ENCODE measurements around the gene LYPD5. TPM values are rescaled to one million over a fixed set of nuclear protein-coding genes. Genes with fewer than 3 reads are reported as not detected.
A peak's percentile ranks its signal among the peaks of the same experiment; 100 is the strongest.

LYPD5 gene
- total RNA-seq, 4 donors from 2014 or later: 48.5 to 114 (median 98.5) TPM

GRCh38 chr19:43782689-43783231, 19.5 kb downstream of the LYPD5 start:
- no peak for TF ChIP-seq EP300 (IDR thresholded peaks at IDR 0.05)
- no peak for TF ChIP-seq POLR2A (IDR thresholded peaks at IDR 0.05)
- TF ChIP-seq POLR2AphosphoS5 (IDR thresholded peaks at IDR 0.05): no peak
- no peak for TF ChIP-seq CTCF (IDR thresholded peaks at IDR 0.05)
- DNase-seq (ENCODE audit: low spot score in 2 of 2): no peak
- 46% methylated on average over 16 of the region's 24 CpGs for WGBS
- Histone ChIP-seq H3K27ac (peak overlapping the region; percentile 67), H3K4me1 (peaks cover 68% of the 10 kb centered on the region), H3K9me3 (no peaks in the 10 kb centered on the region), H3K36me3 (no peaks in the 10 kb centered on the region), H3K4me3 (peak overlapping the region; percentile 12), H3K27me3 (no peaks in the 10 kb centered on the region)

- peak overlapping the region; percentile 67 for H3K27ac ChIP-seq
- peaks cover 68% of the 10 kb centered on the region for H3K4me1 ChIP-seq
- WGBS: 46% methylated on average over 7 of the region's 8 CpGs
- no peaks in the 10 kb centered on the region for H3K9me3 ChIP-seq
- no peak for TF ChIP-seq CTCF (IDR thresholded peaks at IDR 0.05)
- TF ChIP-seq POLR2AphosphoS5 (IDR thresholded peaks at IDR 0.05): no peak
- TF ChIP-seq EP300 (IDR thresholded peaks at IDR 0.05): no peak
- no peak for TF ChIP-seq POLR2A (IDR thresholded peaks at IDR 0.05)
- H3K27me3 ChIP-seq: no peaks in the 10 kb centered on the region
- no peaks in the 10 kb centered on the region for H3K36me3 ChIP-seq
- peak overlapping the region; percentile 10 for H3K4me3 ChIP-seq
- no peak for DNase-seq (ENCODE audit: low spot score in 2 of 2)
These were observed 20.0 kb downstream of the LYPD5 start for GRCh38 chr19:43782311-43782660.

- Histone ChIP-seq H3K4me3 (peak overlapping the region; percentile 10), H3K27ac (peak overlapping the region; percentile 72), H3K4me1 (peaks cover 71% of the 10 kb centered on the region), H3K36me3 (no peaks in the 10 kb centered on the region), H3K9me3 (no peaks in the 10 kb centered on the region), H3K27me3 (no peaks in the 10 kb centered on the region)
- WGBS: 87% methylated on average over 14 of the region's 14 CpGs
- DNase-seq (ENCODE audit: low spot score in 2 of 2): no peak
- no peak for TF ChIP-seq POLR2AphosphoS5 (IDR thresholded peaks at IDR 0.05)
- no peak for TF ChIP-seq EP300 (IDR thresholded peaks at IDR 0.05)
- no peak for TF ChIP-seq POLR2A (IDR thresholded peaks at IDR 0.05)
- no peak for TF ChIP-seq CTCF (IDR thresholded peaks at IDR 0.05)
These were observed 20.5 kb downstream of the LYPD5 start for GRCh38 chr19:43781630-43782310.

GRCh38 chr19:43780706-43781525, 21.3 kb downstream of the LYPD5 start, which contains the start of gene KCNN4:
KCNN4 (minus strand) TSS chr19:43780973; CDS start chr19:43780861, 112 bp downstream.
- no peak for DNase-seq (ENCODE audit: low spot score in 2 of 2)
- Histone ChIP-seq H3K36me3 (no peaks in the 10 kb centered on the region), H3K4me3 (peak within 1 kb of the TSS; percentile 34), H3K27ac (peak within 1 kb of the TSS; percentile 72), H3K4me1 (peaks cover 69% of the 10 kb centered on the region), H3K27me3 (no peaks in the 10 kb centered on the region), H3K9me3 (no peaks in the 10 kb centered on the region)
- no peak for TF ChIP-seq CTCF (IDR thresholded peaks at IDR 0.05)
- no peak for TF ChIP-seq POLR2AphosphoS5 (IDR thresholded peaks at IDR 0.05)
- 18% methylated on average over 7 of the region's 19 CpGs for WGBS

GRCh38 chr19:43779820-43780219, 22.4 kb downstream of the LYPD5 start:
- no peaks in the 10 kb centered on the region for H3K36me3 ChIP-seq
- peaks cover 65% of the 10 kb centered on the region for H3K4me1 ChIP-seq
- TF ChIP-seq POLR2A (IDR thresholded peaks at IDR 0.05) (no peak), POLR2AphosphoS5 (IDR thresholded peaks at IDR 0.05) (no peak), CTCF (IDR thresholded peaks at IDR 0.05) (no peak), EP300 (IDR thresholded peaks at IDR 0.05) (no peak)
- H3K27ac ChIP-seq: peak overlapping the region; percentile 72
- H3K4me3 ChIP-seq: peak overlapping the region; percentile 34
- 52% methylated on average over 3 of the region's 3 CpGs for WGBS
- no peaks in the 10 kb centered on the region for H3K9me3 ChIP-seq
- no peak for DNase-seq (ENCODE audit: low spot score in 2 of 2)
- H3K27me3 ChIP-seq: no peaks in the 10 kb centered on the region

All from suprapubic skin (tissue), 4 donors.